Measurements from ENCODE around the gene ECT2L. TPM values are rescaled to one million over a fixed set of nuclear protein-coding genes. Genes with fewer than 3 reads are reported as not detected.
A peak's percentile ranks its signal among the peaks of the same experiment; 100 is the strongest.

The ECT2L gene
- total and polyA plus RNA-seq, 11 donors, result 0.19 to 6.0 (median 1.9) TPM

- TF ChIP-seq POLR2A (IDR thresholded peaks at IDR 0.05), result no peak
- TF ChIP-seq CTCF (IDR thresholded peaks at IDR 0.05), result no peak
- Histone ChIP-seq H3K36me3 (peaks cover 0 to 20% (median 12%) of the 10 kb centered on the region in 9 donors), H3K4me1 (peaks cover 0 to 17% (median under 1%) of the 10 kb centered on the region in 12 donors), H3K27me3 (no peaks in the 10 kb centered on the region), H3K27ac (peak overlapping the region in 5 of 12 donors; percentile 73 to 86 (median 85)), H3K9me3 (no peaks in the 10 kb centered on the region), H3K4me3 (peak overlapping the region in 6 of 12 donors; percentile 53 to 70 (median 62))
- ATAC-seq, result no peak
- WGBS, 4 donors, result 84 to 94% (median 87%) methylated on average over 2 of the region's 2 CpGs
- DNase-seq, result no peak
- intact Hi-C loops (cut with DNase I), result no loop called here
Measured at GRCh38 chr6:138796771-138797170, 884 bp downstream of the ECT2L start.

GRCh38 chr6:138797806-138798446 is 2.0 kb downstream of the ECT2L start:
- ATAC-seq (no peak), DNase-seq (no peak)
- Histone ChIP-seq H3K27me3 (no peaks in the 10 kb centered on the region), H3K4me1 (peaks cover 0 to 17% (median under 1%) of the 10 kb centered on the region in 12 donors), H3K9me3 (no peaks in the 10 kb centered on the region), H3K4me3 (no peak overlapping the region), H3K27ac (no peak overlapping the region), H3K36me3 (peaks cover 0 to 9% (median under 1%) of the 10 kb centered on the region in 9 donors)
- intact Hi-C loops (cut with DNase I), result no loop called here
- WGBS, 4 donors, result 88 to 93% (median 92%) methylated on average over 4 of the region's 4 CpGs
- TF ChIP-seq POLR2A (IDR thresholded peaks at IDR 0.05) (no peak), CTCF (IDR thresholded peaks at IDR 0.05) (no peak)

DNA sequence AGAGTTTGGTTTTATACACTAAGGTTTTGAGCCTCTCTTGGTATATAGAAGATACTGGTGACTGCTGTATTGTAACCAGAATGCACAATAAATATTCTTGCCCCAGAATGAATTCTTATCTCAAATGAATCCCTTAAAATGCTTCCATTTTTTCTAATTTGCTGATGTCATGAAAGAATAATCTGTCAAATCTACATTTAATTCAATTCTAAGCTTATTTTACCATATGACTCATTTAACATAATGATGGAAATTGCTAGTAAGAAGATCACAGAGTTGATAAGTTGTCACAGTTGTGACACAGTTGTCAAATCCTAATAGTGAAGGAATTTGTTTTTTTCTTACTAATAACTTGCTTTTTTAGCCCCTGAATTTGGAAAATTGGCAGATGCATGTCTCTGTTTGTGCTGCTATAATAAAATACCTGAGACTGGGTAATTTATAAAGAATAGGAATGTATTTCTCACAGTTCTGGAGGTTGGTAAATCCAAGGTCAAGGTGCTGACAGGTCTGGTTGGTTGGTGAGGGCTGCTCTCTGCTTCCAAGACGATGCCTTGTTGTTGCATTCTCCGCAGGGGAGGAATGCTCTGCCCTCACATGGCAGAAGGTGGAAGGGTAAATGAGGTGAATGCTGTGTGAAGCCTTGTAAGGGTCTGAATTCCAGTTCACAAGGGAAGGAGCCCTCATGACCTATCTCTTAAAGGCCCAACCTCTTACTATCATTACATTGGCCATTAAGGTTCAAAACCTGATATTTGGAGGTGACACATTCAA is 4.7 kb downstream of the ECT2L start:
- 62 to 77% (median 69%) methylated on average over 2 of the region's 2 CpGs for WGBS, 4 donors
- intact Hi-C loops (cut with DNase I), result no loop called here

More for the DNA sequence above, 4.7 kb downstream of the ECT2L start:
- TF ChIP-seq CTCF (IDR thresholded peaks at IDR 0.05) (no peak), POLR2A (IDR thresholded peaks at IDR 0.05) (no peak)
- Histone ChIP-seq H3K27me3 (no peaks in the 10 kb centered on the region), H3K4me1 (peaks cover 0 to 27% (median 4%) of the 10 kb centered on the region in 12 donors), H3K9me3 (no peaks in the 10 kb centered on the region), H3K36me3 (no peaks in the 10 kb centered on the region), H3K4me3 (no peak overlapping the region), H3K27ac (no peak overlapping the region)
- DNase-seq, result no peak
- ATAC-seq, result no peak

Measured in heart left ventricle (tissue), 16 donors.